Hippocampal formation (tissue), 2 donors: ENCODE measurements around the gene SUN3.

Experiments used
- DNase-seq, 2 donors: peaks; one replicate each; lab custom pipeline; 2025; lab: John Stamatoyannopoulos, UW

Gene SUN3

GRCh38 chr7:47979145-47979831, 49.6 kb downstream of the SUN3 start, which contains the start of gene HUS1:
Gene HUS1 (minus strand): TSS chr7:47979615. CDS start chr7:47979519, 96 bp downstream.
- peak; percentile 68 to 88 for DNase-seq

- no peak for DNase-seq
Observed at GRCh38 chr7:47978790-47979144, 50.1 kb downstream of the SUN3 start.

- DNase-seq: no peak
Observed at GRCh38 chr7:47973739-47974138, 55.2 kb downstream of the SUN3 start.

- DNase-seq: no peak
Observed at GRCh38 chr7:47970761-47971160, 58.1 kb downstream of the SUN3 start.

- peak; percentile 20 to 46 for DNase-seq
Observed at GRCh38 chr7:47968847-47969774, 59.8 kb downstream of the SUN3 start.

GRCh38 chr7:47967708-47968107, 61.2 kb downstream of the SUN3 start:
- no peak for DNase-seq

GRCh38 chr7:47967123-47967522, 61.8 kb downstream of the SUN3 start:
- no peak for DNase-seq

- no peak for DNase-seq
Observed at GRCh38 chr7:47965456-47965855, 63.5 kb downstream of the SUN3 start.

GRCh38 chr7:47962262-47962661, 66.6 kb downstream of the SUN3 start:
- DNase-seq: no peak

- DNase-seq: no peak
Observed at GRCh38 chr7:47957156-47957555, 71.8 kb downstream of the SUN3 start.

GRCh38 chr7:47956220-47956619, 72.7 kb downstream of the SUN3 start:
- DNase-seq: no peak

GRCh38 chr7:47954231-47954911, 74.5 kb downstream of the SUN3 start:
- no peak for DNase-seq

GRCh38 chr7:47953822-47954221, 75.1 kb downstream of the SUN3 start:
- DNase-seq: no peak

- DNase-seq: no peak
Observed at GRCh38 chr7:47952224-47952623, 76.7 kb downstream of the SUN3 start.

GRCh38 chr7:47951374-47951773, 77.5 kb downstream of the SUN3 start:
- no peak for DNase-seq

- DNase-seq: no peak
Observed at GRCh38 chr7:47950714-47951113, 78.2 kb downstream of the SUN3 start.

GRCh38 chr7:47949703-47950102, 79.2 kb downstream of the SUN3 start:
- DNase-seq: no peak

GRCh38 chr7:47948141-47948790, 80.6 kb downstream of the SUN3 start, which contains the start of gene PKD1L1:
Gene PKD1L1 (minus strand): TSS chr7:47948466. CDS start chr7:47948440, 26 bp downstream.
- no peak for DNase-seq

- DNase-seq: no peak
Observed at GRCh38 chr7:47947355-47947749, 81.6 kb downstream of the SUN3 start.

GRCh38 chr7:47946581-47947354, 82.1 kb downstream of the SUN3 start:
- no peak for DNase-seq
